SKM-1 (cell line): ENCODE results near the gene ITGA1.
"Not testable (repeated sequence)": the region's sequence is repeated elsewhere in the genome, so short reads cannot be mapped to it uniquely, and the experiment has no call there.

Source experiments
- DNase-seq: peaks from one replicate; lab custom pipeline; 2025; ENCODE audit not compliant: unreplicated experiment; lab: John Stamatoyannopoulos, UW

The ITGA1 gene

GRCh38 chr5:52825826-52826225 lies 38.1 kb downstream of the ITGA1 start:
- no peak for DNase-seq

- no peak for DNase-seq
These were observed 40.1 kb downstream of the ITGA1 start for GRCh38 chr5:52827815-52828214.

GRCh38 chr5:52829664-52830063 lies 41.9 kb downstream of the ITGA1 start:
- DNase-seq: no peak

GRCh38 chr5:52830650-52831049 lies 42.9 kb downstream of the ITGA1 start:
- no peak for DNase-seq

GRCh38 chr5:52831786-52832511 lies 44.2 kb downstream of the ITGA1 start:
- no peak for DNase-seq

GRCh38 chr5:52834320-52834719 lies 46.6 kb downstream of the ITGA1 start:
- DNase-seq: no peak

- no peak for DNase-seq
These were observed 49.4 kb downstream of the ITGA1 start for GRCh38 chr5:52837068-52837467.

GRCh38 chr5:52837591-52838001 lies 49.9 kb downstream of the ITGA1 start:
- DNase-seq: no peak

GRCh38 chr5:52838326-52839015 lies 50.8 kb downstream of the ITGA1 start:
- no peak for DNase-seq

GRCh38 chr5:52839285-52839684 lies 51.6 kb downstream of the ITGA1 start:
- DNase-seq: no peak

- DNase-seq: no peak
These were observed 52.7 kb downstream of the ITGA1 start for GRCh38 chr5:52840277-52841050.

GRCh38 chr5:52841114-52841513 lies 53.4 kb downstream of the ITGA1 start:
- no peak for DNase-seq

- no peak for DNase-seq
These were observed 54.4 kb downstream of the ITGA1 start for GRCh38 chr5:52842111-52842510.

- DNase-seq: no peak
These were observed 57.2 kb downstream of the ITGA1 start for GRCh38 chr5:52844885-52845284.

GRCh38 chr5:52846182-52846842 lies 58.6 kb downstream of the ITGA1 start:
- DNase-seq: no peak

GRCh38 chr5:52848688-52849087 lies 61.0 kb downstream of the ITGA1 start:
- not testable (repeated sequence) for DNase-seq

GRCh38 chr5:52849544-52849943 lies 61.8 kb downstream of the ITGA1 start:
- no peak for DNase-seq

- no peak for DNase-seq
These were observed 65.9 kb downstream of the ITGA1 start for GRCh38 chr5:52853650-52854049.

GRCh38 chr5:52854301-52854700 lies 66.6 kb downstream of the ITGA1 start:
- DNase-seq: no peak

GRCh38 chr5:52854949-52855348 lies 67.2 kb downstream of the ITGA1 start:
- DNase-seq: no peak

- peak; percentile 9 for DNase-seq
These were observed 68.8 kb downstream of the ITGA1 start for GRCh38 chr5:52856564-52856963.
